ENCODE data around the gene AKT1S1. TPM values are rescaled to one million over a fixed set of nuclear protein-coding genes. Genes with fewer than 3 reads are reported as not detected.
A peak's percentile ranks its signal among the peaks of the same experiment; 100 is the strongest.

The AKT1S1 gene
- total RNA-seq, 2 experiments from 2014 or later = 15.1 to 15.8 TPM

- peaks cover 3% of the 10 kb centered on the region for H3K4me1 Mint-ChIP-seq (ENCODE audit: low read depth)
- ATAC-seq (ENCODE audit: poor library complexity) (no peak), DNase-seq (no peak)
- H3K27me3 Mint-ChIP-seq = no peaks in the 10 kb centered on the region
- H3K4me3 Mint-ChIP-seq = no peak overlapping the region
- Histone ChIP-seq H3K27me3 (ENCODE audit: control insufficient read depth in 1 of 2, insufficient read depth in 2 of 2, low read length in 2 of 2) (no peaks in the 10 kb centered on the region), H3K27ac (ENCODE audit: low read depth in 1 of 2, low read length in 2 of 2) (no peak overlapping the region), H3K9me3 (ENCODE audit: control insufficient read depth in 1 of 2, insufficient read depth in 1 of 2, low read length in 2 of 2) (peaks cover 0 to 3% of the 10 kb centered on the region in 2 experiments), H3K4me3 (ENCODE audit: low read length) (no peak overlapping the region), H3K36me3 (ENCODE audit: insufficient read depth, low read length) (peaks cover 40% of the 10 kb centered on the region), H3K4me1 (ENCODE audit: insufficient read depth, low read length) (peaks cover 19% of the 10 kb centered on the region)
- intact Hi-C loops (cut with DNase I, micrococcal nuclease) = no loop called here
- H3K36me3 Mint-ChIP-seq (ENCODE audit: low read depth) = peaks cover 32% of the 10 kb centered on the region
- ChIA-PET CTCF (no interaction called here), POLR2A (no interaction called here)
- TF ChIP-seq, protein P1, sequence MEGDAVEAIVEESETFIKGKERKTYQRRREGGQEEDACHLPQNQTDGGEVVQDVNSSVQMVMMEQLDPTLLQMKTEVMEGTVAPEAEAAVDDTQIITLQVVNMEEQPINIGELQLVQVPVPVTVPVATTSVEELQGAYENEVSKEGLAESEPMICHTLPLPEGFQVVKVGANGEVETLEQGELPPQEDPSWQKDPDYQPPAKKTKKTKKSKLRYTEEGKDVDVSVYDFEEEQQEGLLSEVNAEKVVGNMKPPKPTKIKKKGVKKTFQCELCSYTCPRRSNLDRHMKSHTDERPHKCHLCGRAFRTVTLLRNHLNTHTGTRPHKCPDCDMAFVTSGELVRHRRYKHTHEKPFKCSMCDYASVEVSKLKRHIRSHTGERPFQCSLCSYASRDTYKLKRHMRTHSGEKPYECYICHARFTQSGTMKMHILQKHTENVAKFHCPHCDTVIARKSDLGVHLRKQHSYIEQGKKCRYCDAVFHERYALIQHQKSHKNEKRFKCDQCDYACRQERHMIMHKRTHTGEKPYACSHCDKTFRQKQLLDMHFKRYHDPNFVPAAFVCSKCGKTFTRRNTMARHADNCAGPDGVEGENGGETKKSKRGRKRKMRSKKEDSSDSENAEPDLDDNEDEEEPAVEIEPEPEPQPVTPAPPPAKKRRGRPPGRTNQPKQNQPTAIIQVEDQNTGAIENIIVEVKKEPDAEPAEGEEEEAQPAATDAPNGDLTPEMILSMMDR (IDR thresholded peaks at IDR 0.05) = no peak
- H3K27ac Mint-ChIP-seq = no peak overlapping the region
- H3K9me3 Mint-ChIP-seq = no peaks in the 10 kb centered on the region
Measured at GRCh38 chr19:49887037-49887664, 10.0 kb upstream of the AKT1S1 start.

GRCh38 chr19:49884760-49885159 is 7.6 kb upstream of the AKT1S1 start:
- ChIA-PET CTCF (no interaction called here), POLR2A (no interaction called here)
- Mint-ChIP-seq H3K36me3 (ENCODE audit: low read depth) (peaks cover 50% of the 10 kb centered on the region), H3K27me3 (no peaks in the 10 kb centered on the region), H3K27ac (no peak overlapping the region), H3K4me1 (ENCODE audit: low read depth) (no peaks in the 10 kb centered on the region), H3K4me3 (no peak overlapping the region), H3K9me3 (no peaks in the 10 kb centered on the region)
- ATAC-seq (ENCODE audit: poor library complexity) (no peak), DNase-seq (peak in 1 of 14 experiments; percentile 18)
- TF ChIP-seq, protein P1 (IDR thresholded peaks at IDR 0.05) = no peak
- Histone ChIP-seq H3K27ac (ENCODE audit: low read depth in 1 of 2, low read length in 2 of 2) (no peak overlapping the region), H3K9me3 (ENCODE audit: control insufficient read depth in 1 of 2, insufficient read depth in 1 of 2, low read length in 2 of 2) (peaks cover 0 to 3% of the 10 kb centered on the region in 2 experiments), H3K36me3 (ENCODE audit: insufficient read depth, low read length) (peaks cover 64% of the 10 kb centered on the region), H3K27me3 (ENCODE audit: control insufficient read depth in 1 of 2, insufficient read depth in 2 of 2, low read length in 2 of 2) (no peaks in the 10 kb centered on the region), H3K4me3 (ENCODE audit: low read length) (no peak overlapping the region), H3K4me1 (ENCODE audit: insufficient read depth, low read length) (peaks cover 10% of the 10 kb centered on the region)
- intact Hi-C loops (cut with DNase I, micrococcal nuclease) = no loop called here

- H3K4me3 ChIP-seq (ENCODE audit: low read length) = no peak overlapping the region
- H3K27me3 ChIP-seq (ENCODE audit: control insufficient read depth in 1 of 2, insufficient read depth in 2 of 2, low read length in 2 of 2) = no peaks in the 10 kb centered on the region
- H3K36me3 Mint-ChIP-seq (ENCODE audit: low read depth) = peaks cover 53% of the 10 kb centered on the region
- POLR2A ChIA-PET = no interaction called here
- no peaks in the 10 kb centered on the region for H3K27me3 Mint-ChIP-seq
- H3K9me3 ChIP-seq (ENCODE audit: control insufficient read depth in 1 of 2, insufficient read depth in 1 of 2, low read length in 2 of 2) = peaks cover 0 to 3% of the 10 kb centered on the region in 2 experiments
- intact Hi-C loops (cut with DNase I, micrococcal nuclease) = no loop called here
- peaks cover 10% of the 10 kb centered on the region for H3K4me1 ChIP-seq (ENCODE audit: insufficient read depth, low read length)
- no peak overlapping the region for H3K27ac ChIP-seq (ENCODE audit: low read depth in 1 of 2, low read length in 2 of 2)
- no peak overlapping the region for H3K27ac Mint-ChIP-seq
- no peak for DNase-seq
- ATAC-seq (ENCODE audit: poor library complexity) = no peak
- no peak overlapping the region for H3K4me3 Mint-ChIP-seq
- CTCF ChIA-PET = no interaction called here
- TF ChIP-seq, protein P1 (IDR thresholded peaks at IDR 0.05) = no peak
- peaks cover 2% of the 10 kb centered on the region for H3K4me1 Mint-ChIP-seq (ENCODE audit: low read depth)
- H3K36me3 ChIP-seq (ENCODE audit: insufficient read depth, low read length) = peaks cover 70% of the 10 kb centered on the region
- no peaks in the 10 kb centered on the region for H3K9me3 Mint-ChIP-seq
Measured at GRCh38 chr19:49884109-49884508, 7.0 kb upstream of the AKT1S1 start.
